Activated CD8-positive, alpha-beta memory T cell treated with anti-CD3 and anti-CD28 coated beads, Interleukin-2, amount 10 ng/mL, durations not matched to agents 7 days and 5 days (primary cell): ENCODE measurements around the gene CAND1. TPM values are rescaled to one million over a fixed set of nuclear protein-coding genes. Genes with fewer than 3 reads are reported as not detected.

Source experiments
- ATAC-seq: fragments of 150-1000 bp; cut with Tn5 transposase; one replicate; pipeline ENCODE4 v1.10.0; 2021; ENCODE audit warnings: moderate library complexity
- CTCF ChIA-PET: fragments of 350-600 bp; sonication (Branson Sonifier 250); formaldehyde crosslinking; loops from one replicate; lab custom pipeline; 2021; ENCODE audit warnings: antibody characterized with exemption; lab: Charles Lee
- DNase-seq: peaks from one replicate; pipeline ENCODE4 v3.0.0-alpha.2; 2020
- H3K27ac Mint-ChIP-seq: one replicate; pipeline ENCODE4 v1.8.0; 2021; ENCODE audit warnings: mild to moderate bottlenecking, mixed read lengths
- H3K27me3 Mint-ChIP-seq: one replicate; pipeline ENCODE4 v1.8.0; 2021; ENCODE audit warnings: mixed read lengths
- H3K36me3 Mint-ChIP-seq: one replicate; pipeline ENCODE4 v1.8.0; 2021; ENCODE audit warnings: mild to moderate bottlenecking, mixed read lengths
- H3K4me1 Mint-ChIP-seq: one replicate; pipeline ENCODE4 v1.8.0; 2021; ENCODE audit warnings: mixed read lengths
- H3K4me3 Mint-ChIP-seq: one replicate; pipeline ENCODE4 v1.8.0; 2021; ENCODE audit warnings: mild to moderate bottlenecking, moderate library complexity, mixed read lengths
- H3K9me3 Mint-ChIP-seq: one replicate; pipeline ENCODE4 v1.8.0; 2022; ENCODE audit warnings: low read depth, mixed read lengths
- total RNA-seq, 2 experiments: library from RNA; stranded (reverse); gene quantifications; one replicate each; pipeline ENCODE4 v1.2.3, GENCODE V29; 2021

Gene CAND1
- total RNA-seq, 2 experiments from 2014 or later = 150 to 181 TPM

- CTCF ChIA-PET = no interaction called here
- Mint-ChIP-seq H3K36me3 (peaks cover 50% of the 10 kb centered on the region), H3K4me1 (peaks cover 17% of the 10 kb centered on the region), H3K27me3 (no peaks in the 10 kb centered on the region), H3K27ac (no peak overlapping the region), H3K9me3 (no peaks in the 10 kb centered on the region), H3K4me3 (no peak overlapping the region)
- no peak for DNase-seq
- ATAC-seq = no peak
Observed at GRCh38 chr12:67290378-67290777, 21.2 kb downstream of the CAND1 start.

- no peak for DNase-seq
- Mint-ChIP-seq H3K36me3 (peaks cover 64% of the 10 kb centered on the region), H3K9me3 (no peaks in the 10 kb centered on the region), H3K27ac (no peak overlapping the region), H3K27me3 (no peaks in the 10 kb centered on the region), H3K4me3 (no peak overlapping the region), H3K4me1 (no peaks in the 10 kb centered on the region)
- CTCF ChIA-PET = interaction anchor here (0.8 kb wide), 1 partner anchor 12 kb away, joined by 3 read pairs; no protein-coding TSS in a partner anchor
- ATAC-seq = no peak
Observed at GRCh38 chr12:67299526-67299925, 30.4 kb downstream of the CAND1 start.

GRCh38 chr12:67299926-67300325, 30.8 kb downstream of the CAND1 start:
- H3K9me3 Mint-ChIP-seq = no peaks in the 10 kb centered on the region
- H3K36me3 Mint-ChIP-seq = peaks cover 61% of the 10 kb centered on the region
- no peaks in the 10 kb centered on the region for H3K27me3 Mint-ChIP-seq
- H3K4me1 Mint-ChIP-seq = no peaks in the 10 kb centered on the region
- CTCF ChIA-PET = interaction anchor here (0.8 kb wide), 1 partner anchor 12 kb away, joined by 3 read pairs; no protein-coding TSS in a partner anchor
- H3K4me3 Mint-ChIP-seq = no peak overlapping the region
- DNase-seq (no peak), ATAC-seq (no peak)
- H3K27ac Mint-ChIP-seq = no peak overlapping the region

GRCh38 chr12:67302162-67302561, 33.0 kb downstream of the CAND1 start:
- ATAC-seq = no peak
- Mint-ChIP-seq H3K27me3 (no peaks in the 10 kb centered on the region), H3K4me3 (no peak overlapping the region), H3K9me3 (no peaks in the 10 kb centered on the region), H3K4me1 (no peaks in the 10 kb centered on the region), H3K36me3 (peaks cover 68% of the 10 kb centered on the region), H3K27ac (no peak overlapping the region)
- DNase-seq = no peak
- CTCF ChIA-PET = no interaction called here

- ATAC-seq = no peak
- peaks cover 70% of the 10 kb centered on the region for H3K36me3 Mint-ChIP-seq
- H3K27ac Mint-ChIP-seq = no peak overlapping the region
- CTCF ChIA-PET = interaction anchor here (1.9 kb wide), 1 partner anchor 35 kb away, joined by 4 read pairs; no protein-coding TSS in a partner anchor
- DNase-seq = no peak
- no peaks in the 10 kb centered on the region for H3K9me3 Mint-ChIP-seq
- H3K4me3 Mint-ChIP-seq = no peak overlapping the region
- H3K4me1 Mint-ChIP-seq = no peaks in the 10 kb centered on the region
- no peaks in the 10 kb centered on the region for H3K27me3 Mint-ChIP-seq
Observed at GRCh38 chr12:67305544-67305943, 36.4 kb downstream of the CAND1 start.

- CTCF ChIA-PET = interaction anchor here (1.9 kb wide), 1 partner anchor 36 kb away, joined by 4 read pairs; no protein-coding TSS in a partner anchor
- no peaks in the 10 kb centered on the region for H3K9me3 Mint-ChIP-seq
- no peak overlapping the region for H3K4me3 Mint-ChIP-seq
- no peak for ATAC-seq
- no peak for DNase-seq
- H3K36me3 Mint-ChIP-seq = peaks cover 76% of the 10 kb centered on the region
- H3K27ac Mint-ChIP-seq = no peak overlapping the region
- H3K27me3 Mint-ChIP-seq = no peaks in the 10 kb centered on the region
- H3K4me1 Mint-ChIP-seq = no peaks in the 10 kb centered on the region
Observed at GRCh38 chr12:67306712-67307111, 37.6 kb downstream of the CAND1 start.

- peaks cover 3% of the 10 kb centered on the region for H3K4me1 Mint-ChIP-seq
- ATAC-seq (no peak), DNase-seq (no peak)
- peaks cover 54% of the 10 kb centered on the region for H3K36me3 Mint-ChIP-seq
- H3K9me3 Mint-ChIP-seq = no peaks in the 10 kb centered on the region
- no peak overlapping the region for H3K4me3 Mint-ChIP-seq
- no peaks in the 10 kb centered on the region for H3K27me3 Mint-ChIP-seq
- CTCF ChIA-PET = no interaction called here
- H3K27ac Mint-ChIP-seq = no peak overlapping the region
Observed at GRCh38 chr12:67315661-67316060, 46.5 kb downstream of the CAND1 start.

GRCh38 chr12:67318786-67319185, 49.6 kb downstream of the CAND1 start:
- H3K4me1 Mint-ChIP-seq = peaks cover 3% of the 10 kb centered on the region
- peaks cover 54% of the 10 kb centered on the region for H3K36me3 Mint-ChIP-seq
- ATAC-seq (no peak), DNase-seq (no peak)
- H3K27ac Mint-ChIP-seq = no peak overlapping the region
- no peak overlapping the region for H3K4me3 Mint-ChIP-seq
- CTCF ChIA-PET = no interaction called here
- H3K27me3 Mint-ChIP-seq = no peaks in the 10 kb centered on the region
- H3K9me3 Mint-ChIP-seq = no peaks in the 10 kb centered on the region

- DNase-seq (no peak), ATAC-seq (no peak)
- no peaks in the 10 kb centered on the region for H3K27me3 Mint-ChIP-seq
- H3K9me3 Mint-ChIP-seq = no peaks in the 10 kb centered on the region
- H3K4me3 Mint-ChIP-seq = no peak overlapping the region
- H3K4me1 Mint-ChIP-seq = no peaks in the 10 kb centered on the region
- H3K36me3 Mint-ChIP-seq = peaks cover 47% of the 10 kb centered on the region
- CTCF ChIA-PET = no interaction called here
- H3K27ac Mint-ChIP-seq = no peak overlapping the region
Observed at GRCh38 chr12:67319936-67320335, 50.8 kb downstream of the CAND1 start.

- no peak overlapping the region for H3K27ac Mint-ChIP-seq
- H3K27me3 Mint-ChIP-seq = no peaks in the 10 kb centered on the region
- CTCF ChIA-PET = no interaction called here
- peaks cover 45% of the 10 kb centered on the region for H3K36me3 Mint-ChIP-seq
- no peaks in the 10 kb centered on the region for H3K9me3 Mint-ChIP-seq
- no peak for ATAC-seq
- no peaks in the 10 kb centered on the region for H3K4me1 Mint-ChIP-seq
- no peak overlapping the region for H3K4me3 Mint-ChIP-seq
- DNase-seq = no peak
Observed at GRCh38 chr12:67320614-67321295, 51.6 kb downstream of the CAND1 start.

GRCh38 chr12:67322580-67322979, 53.4 kb downstream of the CAND1 start:
- Mint-ChIP-seq H3K27me3 (no peaks in the 10 kb centered on the region), H3K36me3 (peaks cover 35% of the 10 kb centered on the region), H3K4me3 (no peak overlapping the region), H3K4me1 (no peaks in the 10 kb centered on the region), H3K27ac (no peak overlapping the region), H3K9me3 (no peaks in the 10 kb centered on the region)
- CTCF ChIA-PET = no interaction called here
- DNase-seq (no peak), ATAC-seq (no peak)

- ATAC-seq = no peak
- DNase-seq = no peak
- Mint-ChIP-seq H3K9me3 (no peaks in the 10 kb centered on the region), H3K36me3 (peaks cover 32% of the 10 kb centered on the region), H3K27me3 (no peaks in the 10 kb centered on the region), H3K4me1 (no peaks in the 10 kb centered on the region), H3K4me3 (no peak overlapping the region), H3K27ac (no peak overlapping the region)
- CTCF ChIA-PET = no interaction called here
Observed at GRCh38 chr12:67323007-67323406, 53.8 kb downstream of the CAND1 start.

GRCh38 chr12:67326637-67327036, 57.5 kb downstream of the CAND1 start:
- CTCF ChIA-PET = interaction anchor here (1.2 kb wide), 1 partner anchor 46 kb away, joined by 3 read pairs; no protein-coding TSS in a partner anchor
- H3K27ac Mint-ChIP-seq = no peak overlapping the region
- peaks cover 11% of the 10 kb centered on the region for H3K36me3 Mint-ChIP-seq
- H3K4me3 Mint-ChIP-seq = no peak overlapping the region
- no peaks in the 10 kb centered on the region for H3K27me3 Mint-ChIP-seq
- H3K4me1 Mint-ChIP-seq = peaks cover 5% of the 10 kb centered on the region
- no peaks in the 10 kb centered on the region for H3K9me3 Mint-ChIP-seq
- ATAC-seq (no peak), DNase-seq (no peak)

- no peak for ATAC-seq
- Mint-ChIP-seq H3K4me1 (peaks cover 5% of the 10 kb centered on the region), H3K4me3 (no peak overlapping the region), H3K27me3 (no peaks in the 10 kb centered on the region), H3K27ac (no peak overlapping the region), H3K9me3 (no peaks in the 10 kb centered on the region), H3K36me3 (peaks cover 5% of the 10 kb centered on the region)
- CTCF ChIA-PET = interaction anchor here (0.6 kb wide), 1 partner anchor 876 kb away, joined by 3 read pairs; no protein-coding TSS in a partner anchor
- DNase-seq = no peak
Observed at GRCh38 chr12:67327466-67327865, 58.3 kb downstream of the CAND1 start.
